Body of pancreas (tissue), 4 donors: Measurements from ENCODE around the gene APCDD1. TPM values are rescaled to one million over a fixed set of nuclear protein-coding genes. Genes with fewer than 3 reads are reported as not detected.
"Not testable (repeated sequence)": the region's sequence is repeated elsewhere in the genome, so short reads cannot be mapped to it uniquely, and the experiment has no call there.

ENCODE experiments used
- ATAC-seq: fragments of 150-250 bp; one replicate; pipeline ENCODE4 v1.9.1; 2016
- DNase-seq, 4 donors: peaks; one replicate each; pipeline ENCODE4 v3.0.0-alpha.2; 2019
- H3K27ac ChIP-seq, 4 donors: fragments of 200-600 bp; sonication (generic); 1 replicate in 3 of 4; 2 replicates in 1 of 4; pipeline versions ENCODE4 v1.5.1 to v1.6.1; 2016 to 2019; ENCODE audit warnings: mild to moderate bottlenecking in 1 of 4, mixed read lengths in 1 of 4, moderate library complexity in 1 of 4
- H3K27me3 ChIP-seq, 2 donors: fragments of 200-600 bp; sonication (generic); one replicate each; pipeline ENCODE4 v1.6.0; 2016; ENCODE audit warnings: mild to moderate bottlenecking in 1 of 2
- H3K36me3 ChIP-seq, 2 donors: fragments of 200-600 bp; sonication (generic); replicated peaks in 1 of 2; 2 replicates each; pipeline ENCODE4 v1.5.1; 2016; ENCODE audit warnings: low read depth in 2 of 2; ENCODE audit not compliant: insufficient read depth in 1 of 2
- H3K4me1 ChIP-seq: fragments of 200-600 bp; sonication (generic); one replicate; pipeline ENCODE4 v1.6.0; 2016
- H3K4me3 ChIP-seq, 2 donors: fragments of 200-600 bp; sonication (generic); 1 replicate in 1 of 2; 2 replicates in 1 of 2; pipeline ENCODE4 v1.5.1; 2016 to 2019
- H3K9me3 ChIP-seq, 3 donors: fragments of 200-600 bp; sonication (generic); 1 replicate in 2 of 3; 2 replicates in 1 of 3; pipeline ENCODE4 v1.5.1; 2016
- CTCF ChIP-seq, 7 experiments: fragments of 450-650 bp in 4 of 7; fragments of 200-600 bp in 3 of 7; sonication (generic) in 3 of 7; IDR thresholded peaks; one replicate each; pipeline ENCODE4 v1.5.1; 2016 to 2019; ENCODE audit warnings: antibody characterized with exemption in 7 of 7
- POLR2A ChIP-seq, 3 donors: fragments of 450-650 bp; IDR thresholded peaks; one replicate each; pipeline ENCODE4 v1.6.1; 2016; ENCODE audit warnings: antibody characterized with exemption in 3 of 3, mild to moderate bottlenecking in 2 of 3
- WGBS, 2 donors: methylation state at CpG; one replicate each; pipeline ENCODE4 v1.1.5; 2017; 5-methylcytosine and 5-hydroxymethylcytosine counted together
- intact Hi-C: fragments of 100-400 bp; cut with DNase I; formaldehyde crosslinking; loops from one replicate; pipeline ENCODE4 v1.15.1; 2023
- total RNA-seq, 2 donors: library from RNA; depleted of rRNA; stranded (reverse); fragments of >200 nt; gene quantifications; one replicate each; pipeline ENCODE4 v1.1.0, GENCODE V29; 2016

The APCDD1 gene
- total RNA-seq, 2 donors from 2014 or later, result 8.6 to 31.3 TPM

GRCh38 chr18:10499230-10499629, 44.8 kb downstream of the APCDD1 start:
- Histone ChIP-seq H3K4me1 (no peaks in the 10 kb centered on the region), H3K27ac (no peak overlapping the region), H3K36me3 (no peaks in the 10 kb centered on the region), H3K27me3 (no peaks in the 10 kb centered on the region), H3K9me3 (no peaks in the 10 kb centered on the region), H3K4me3 (no peak overlapping the region)
- 68 to 76% methylated on average over 6 of the region's 6 CpGs for WGBS, 2 donors
- TF ChIP-seq POLR2A (IDR thresholded peaks at IDR 0.05) (no peak), CTCF (IDR thresholded peaks at IDR 0.05) (no peak)
- DNase-seq (no peak), ATAC-seq (no peak)
- intact Hi-C loops, result no loop called here

- no peaks in the 10 kb centered on the region for H3K27me3 ChIP-seq
- ATAC-seq (no peak), DNase-seq (no peak)
- no peak overlapping the region for H3K27ac ChIP-seq
- intact Hi-C loops, result no loop called here
- no peaks in the 10 kb centered on the region for H3K36me3 ChIP-seq
- no peak overlapping the region for H3K4me3 ChIP-seq
- TF ChIP-seq POLR2A (IDR thresholded peaks at IDR 0.05) (no peak), CTCF (IDR thresholded peaks at IDR 0.05) (no peak)
- 46 to 90% methylated on average over 2 of the region's 2 CpGs for WGBS, 2 donors
- no peaks in the 10 kb centered on the region for H3K4me1 ChIP-seq
- H3K9me3 ChIP-seq, result no peaks in the 10 kb centered on the region
Measured at GRCh38 chr18:10500038-10500437, 45.6 kb downstream of the APCDD1 start.

- DNase-seq, result no peak
- Histone ChIP-seq H3K27me3 (no peaks in the 10 kb centered on the region), H3K4me3 (no peak overlapping the region), H3K9me3 (peaks cover 0 to 7% (median 0%) of the 10 kb centered on the region in 3 donors), H3K36me3 (no peaks in the 10 kb centered on the region), H3K4me1 (no peaks in the 10 kb centered on the region), H3K27ac (no peak overlapping the region)
- no peak for ATAC-seq
- TF ChIP-seq CTCF (IDR thresholded peaks at IDR 0.05), result no peak
- TF ChIP-seq POLR2A (IDR thresholded peaks at IDR 0.05), result no peak
- intact Hi-C loops, result no loop called here
- WGBS, 2 donors, result 58 to 66% methylated on average over 1 of the region's 1 CpG
Measured at GRCh38 chr18:10504723-10505122, 50.3 kb downstream of the APCDD1 start.

- H3K4me3 ChIP-seq, intact Hi-C loops, H3K27ac ChIP-seq, H3K36me3 ChIP-seq, H3K9me3 ChIP-seq, ATAC-seq, DNase-seq, H3K27me3 ChIP-seq, H3K4me1 ChIP-seq: not testable (repeated sequence)
- WGBS, 2 donors, result 85 to 93% methylated on average over 11 to 16 of the region's 19 CpGs
Measured at GRCh38 chr18:10505892-10506291, 51.5 kb downstream of the APCDD1 start.

- intact Hi-C loops, result no loop called here
- Histone ChIP-seq H3K27me3 (no peaks in the 10 kb centered on the region), H3K4me1 (no peaks in the 10 kb centered on the region), H3K4me3 (no peak overlapping the region), H3K36me3 (no peaks in the 10 kb centered on the region), H3K9me3 (peaks cover 0 to 7% (median 0%) of the 10 kb centered on the region in 3 donors), H3K27ac (no peak overlapping the region)
- ATAC-seq, result no peak
- no peak for TF ChIP-seq CTCF (IDR thresholded peaks at IDR 0.05)
- no peak for TF ChIP-seq POLR2A (IDR thresholded peaks at IDR 0.05)
- no peak for DNase-seq
Measured at GRCh38 chr18:10508591-10508990, 54.2 kb downstream of the APCDD1 start.
